COLO668 (cell line): Measurements from ENCODE around the gene ADCY1.
"Not testable (repeated sequence)": the region's sequence is repeated elsewhere in the genome, so short reads cannot be mapped to it uniquely, and the experiment has no call there.

Experiments
- DNase-seq: peaks from one replicate; lab custom pipeline; 2025; ENCODE audit not compliant: unreplicated experiment; lab: John Stamatoyannopoulos, UW

The ADCY1 gene

GRCh38 chr7:45573661-45574415 lies at the start of gene ADCY1:
TSS of gene ADCY1 (plus strand) at chr7:45574368. CDS start at chr7:45574544, 176 bp downstream.
- peak; percentile 87 for DNase-seq

- DNase-seq, result no peak
These were observed 49.7 kb upstream of the ADCY1 start for GRCh38 chr7:45524445-45524844.

GRCh38 chr7:45525057-45525456 lies 49.1 kb upstream of the ADCY1 start:
- DNase-seq, result no peak

- no peak for DNase-seq
These were observed 30.7 kb upstream of the ADCY1 start for GRCh38 chr7:45543473-45543872.

- not testable (repeated sequence) for DNase-seq
These were observed 29.0 kb upstream of the ADCY1 start for GRCh38 chr7:45545105-45545710.

- not testable (repeated sequence) for DNase-seq
These were observed 25.3 kb upstream of the ADCY1 start for GRCh38 chr7:45548917-45549316.

- no peak for DNase-seq
These were observed 10.8 kb upstream of the ADCY1 start for GRCh38 chr7:45563401-45563800.

- no peak for DNase-seq
These were observed 10.2 kb upstream of the ADCY1 start for GRCh38 chr7:45563941-45564461.

- no peak for DNase-seq
These were observed 9.7 kb upstream of the ADCY1 start for GRCh38 chr7:45564485-45564884.

DNA sequence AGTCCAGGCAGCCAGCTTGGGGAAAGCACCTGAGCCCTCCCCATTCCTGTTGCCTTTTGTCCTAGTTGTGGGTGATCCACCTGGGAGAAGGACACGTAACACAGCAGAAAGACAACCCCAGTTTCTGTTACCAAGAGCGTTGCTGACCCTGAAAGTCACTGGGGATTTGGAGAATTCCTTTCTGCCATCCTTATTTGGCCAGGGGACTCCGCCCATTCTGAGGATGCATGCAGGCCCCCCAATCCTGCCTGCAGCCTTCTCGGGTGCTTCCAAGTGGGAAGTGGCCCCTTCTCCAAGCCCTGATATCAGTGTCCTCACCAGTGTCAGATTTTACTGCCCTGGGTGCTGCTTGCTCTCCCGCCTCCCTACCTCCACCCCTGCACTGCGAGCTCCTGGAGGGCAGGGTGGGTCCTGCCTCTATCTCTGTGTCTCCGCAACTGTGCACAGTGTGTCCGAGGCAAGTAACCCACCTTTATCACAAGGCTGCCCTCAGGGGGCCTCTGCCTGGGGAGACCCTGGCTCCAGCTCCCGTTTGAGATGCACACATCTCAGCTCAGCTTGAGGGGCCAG lies 9.2 kb upstream of the ADCY1 start:
- DNase-seq, result no peak

DNA sequence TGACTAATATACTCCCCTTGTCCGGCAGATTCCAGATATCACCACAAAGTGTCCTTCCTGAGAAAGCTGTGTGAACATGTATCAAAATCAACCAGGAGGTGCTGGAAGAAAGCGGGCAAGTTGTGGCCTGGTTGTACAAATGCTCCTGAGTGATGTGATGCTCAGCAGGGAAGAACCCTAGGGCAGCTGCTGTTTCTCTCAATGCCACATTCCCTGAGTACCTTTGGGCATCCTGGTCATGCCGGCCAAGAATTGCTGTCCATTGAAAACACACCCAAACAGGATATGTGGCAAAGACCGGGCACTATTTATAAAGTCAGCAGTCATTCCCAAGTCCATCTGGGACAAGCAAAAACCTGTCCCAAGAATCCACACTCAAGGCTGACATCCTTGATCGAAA lies 7.8 kb upstream of the ADCY1 start:
- no peak for DNase-seq

DNA sequence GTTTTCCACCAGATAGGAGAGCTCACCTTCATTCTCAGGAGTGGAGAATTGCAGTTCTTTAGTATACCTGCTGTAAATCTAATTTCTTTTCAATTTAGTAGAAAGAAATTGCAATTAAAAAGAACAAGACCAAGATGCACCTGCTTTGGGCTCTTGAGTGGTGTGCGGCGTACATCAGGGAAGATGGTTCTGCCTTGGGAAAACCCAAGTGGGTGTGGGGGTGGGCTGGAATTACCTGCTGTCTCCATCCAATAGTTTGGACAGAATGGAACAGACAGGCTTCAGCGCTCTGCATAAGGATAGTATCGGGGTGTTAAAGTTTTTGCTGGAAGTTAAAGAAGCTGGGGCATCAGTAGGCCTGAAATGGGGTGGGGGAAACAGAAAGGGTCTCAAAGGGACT lies 7.2 kb upstream of the ADCY1 start:
- no peak for DNase-seq

DNA sequence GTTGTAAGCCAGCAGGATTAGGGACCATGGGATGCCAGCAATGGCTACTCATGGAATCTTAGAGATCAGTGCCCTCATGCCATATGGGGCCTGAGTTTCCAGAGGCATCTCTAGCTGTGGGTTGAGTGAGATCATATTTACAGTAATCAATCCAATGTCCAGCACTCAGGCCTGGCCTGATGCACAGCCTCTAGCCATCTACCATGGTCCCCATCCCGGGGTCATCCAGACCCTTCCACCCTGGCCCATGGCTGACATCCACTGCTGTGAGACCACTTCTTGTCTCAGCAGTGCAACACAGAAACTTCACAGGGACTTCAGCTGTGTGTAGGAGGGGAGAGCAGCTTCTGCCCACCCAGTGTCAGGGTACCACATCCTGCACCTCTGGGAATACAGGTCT lies 6.5 kb upstream of the ADCY1 start:
- no peak for DNase-seq

DNA sequence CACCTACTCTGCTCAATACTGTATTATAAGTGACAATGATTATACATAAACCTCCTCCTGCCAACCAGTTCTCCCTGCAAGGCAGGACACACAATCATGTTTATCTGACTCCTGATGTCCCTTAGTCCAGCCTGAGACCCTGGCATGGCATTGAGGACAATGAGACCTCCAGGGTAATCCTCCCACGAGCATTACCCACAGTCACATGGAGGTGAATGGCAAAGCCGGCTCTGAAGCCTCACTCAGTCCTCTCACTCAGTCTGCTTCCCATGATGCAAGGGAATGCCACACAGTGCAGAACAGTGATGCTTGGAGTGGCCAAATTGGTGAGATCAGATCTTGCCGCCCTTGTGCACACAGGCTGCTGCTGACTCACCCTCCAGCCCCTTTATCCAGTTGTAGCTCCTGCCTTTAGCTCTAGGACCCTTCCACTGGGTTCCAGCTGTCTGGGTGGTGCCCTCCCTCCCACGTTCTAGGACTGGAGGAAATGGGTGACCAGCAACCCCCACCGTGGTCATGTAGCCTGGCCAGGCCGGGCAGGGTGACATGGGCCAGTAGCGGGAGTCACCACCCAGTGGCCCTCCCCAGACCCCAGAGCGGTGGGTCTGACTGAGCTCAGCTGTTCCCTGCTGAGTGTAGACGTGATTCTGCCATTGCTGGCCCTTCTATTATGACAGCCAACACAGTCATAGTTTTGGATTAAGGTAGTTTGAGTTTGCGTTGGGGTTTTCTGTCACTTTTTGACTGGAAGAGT lies 5.5 kb upstream of the ADCY1 start:
- DNase-seq, result no peak

- DNase-seq, result no peak
These were observed 4.9 kb upstream of the ADCY1 start for GRCh38 chr7:45569290-45569685.

- peak; percentile 87 for DNase-seq
These were observed 3.4 kb upstream of the ADCY1 start for GRCh38 chr7:45570797-45571196.

GRCh38 chr7:45573204-45573603 lies 964 bp upstream of the ADCY1 start:
- DNase-seq, result no peak

- no peak for DNase-seq
These were observed 174 bp downstream of the ADCY1 start for GRCh38 chr7:45574416-45574668.

DNA sequence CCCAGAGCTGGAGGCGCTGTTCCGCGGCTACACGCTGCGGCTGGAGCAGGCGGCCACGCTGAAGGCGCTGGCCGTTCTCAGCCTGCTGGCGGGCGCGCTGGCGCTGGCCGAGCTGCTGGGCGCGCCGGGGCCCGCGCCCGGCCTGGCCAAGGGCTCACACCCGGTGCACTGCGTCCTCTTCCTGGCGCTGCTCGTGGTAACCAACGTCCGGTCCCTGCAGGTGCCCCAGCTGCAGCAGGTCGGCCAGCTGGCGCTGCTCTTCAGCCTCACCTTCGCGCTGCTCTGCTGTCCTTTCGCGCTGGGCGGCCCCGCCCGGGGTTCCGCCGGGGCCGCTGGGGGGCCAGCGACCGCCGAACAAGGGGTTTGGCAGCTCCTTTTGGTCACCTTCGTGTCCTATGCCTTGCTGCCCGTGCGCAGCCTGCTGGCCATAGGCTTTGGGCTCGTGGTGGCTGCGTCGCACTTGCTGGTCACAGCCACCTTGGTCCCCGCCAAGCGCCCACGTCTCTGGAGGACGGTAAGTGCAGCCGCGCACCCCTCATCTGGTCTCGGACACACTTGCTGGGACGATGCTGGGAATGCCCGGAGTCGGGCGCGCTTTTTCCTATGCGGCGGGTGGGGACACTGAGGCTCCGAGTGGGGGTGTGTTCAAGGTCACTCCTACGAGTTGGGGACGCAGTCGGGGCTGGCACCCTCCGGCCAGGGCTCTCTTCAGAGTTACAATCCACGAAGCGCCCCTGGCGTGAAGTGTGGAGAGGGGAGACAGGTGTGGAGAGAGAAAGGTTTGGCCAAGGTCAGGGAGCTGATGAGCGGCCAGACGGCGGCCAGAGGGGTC lies 717 bp downstream of the ADCY1 start:
- DNase-seq, result peak; percentile 88

DNA sequence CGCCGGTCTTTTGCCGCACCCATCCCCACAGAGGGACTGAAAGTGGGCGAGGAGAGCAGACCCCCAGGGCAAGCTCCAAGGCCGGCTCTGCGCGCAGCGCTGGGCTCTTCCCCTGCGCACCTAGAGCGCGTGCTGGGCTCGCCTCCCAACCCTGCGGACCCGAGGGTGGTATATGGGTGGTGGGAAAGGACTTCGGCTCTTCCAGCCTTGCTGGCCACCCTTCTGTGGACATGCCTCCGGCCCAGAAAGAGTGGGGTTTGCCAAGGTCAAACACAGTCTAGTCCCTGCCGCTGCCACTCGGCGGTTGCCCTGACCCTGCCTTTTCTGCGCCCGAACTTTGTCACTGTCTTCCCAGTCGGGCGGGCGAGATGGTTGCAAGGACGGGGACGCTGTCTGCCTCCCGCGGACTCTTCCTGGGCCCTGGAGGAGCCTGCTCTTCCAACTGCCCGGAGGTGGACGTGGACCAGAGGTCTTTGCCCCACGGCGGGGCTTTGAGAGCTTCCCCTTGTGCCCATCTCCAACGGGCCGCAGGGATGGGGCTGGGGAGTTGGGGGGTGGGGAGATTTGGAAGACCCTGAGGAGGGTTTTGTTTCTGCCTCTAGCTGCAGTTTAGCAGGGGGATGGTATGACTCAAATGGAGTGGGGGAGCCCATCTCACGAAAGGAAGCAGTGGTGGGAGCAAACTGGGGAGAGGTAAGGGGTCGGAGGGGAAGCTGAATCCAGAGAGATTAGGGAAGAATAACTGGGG lies 1.5 kb downstream of the ADCY1 start:
- DNase-seq, result peak; percentile 67
